HL-60/S4 treated with phorbol 12-myristate 13-acetate at 8.2 ng/mL for 4 days and 3 days (cell line): Measurements from ENCODE around the gene KAT8.

ENCODE experiments used
- in situ Hi-C: fragments of 300-500 bp; cut with MboI; formaldehyde crosslinking; loops from 2 replicates; pipeline ENCODE4 v1.15.0; 2022; ENCODE audit warnings: low sequenced_read_pairs

Gene KAT8

GRCh38 chr16:31117384-31118222, at the start of gene KAT8:
TSS of gene KAT8 (plus strand) at chr16:31117664. CDS start at chr16:31117682, 18 bp downstream.
- in situ Hi-C loops, result no loop called here

DNA sequence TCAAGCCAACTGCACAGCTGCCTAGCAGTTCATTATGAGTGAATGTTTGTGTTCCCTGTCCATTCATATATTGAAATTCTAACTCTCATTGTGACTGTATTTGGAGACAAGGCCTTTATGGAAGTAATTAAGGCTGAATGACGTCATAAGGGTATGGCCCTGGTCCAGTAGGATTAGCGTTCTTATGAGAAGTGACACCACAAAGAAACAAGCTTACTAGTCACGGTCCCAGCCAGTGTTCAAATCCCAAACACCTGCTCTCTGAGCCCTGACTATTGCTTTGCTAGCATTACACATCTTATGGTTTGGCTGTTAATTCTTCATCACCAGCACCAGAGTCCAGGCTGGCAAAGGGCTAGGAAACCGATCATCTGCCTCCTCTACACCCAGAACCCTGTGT, 45.6 kb upstream of the KAT8 start:
- in situ Hi-C loops, result no loop called here

DNA sequence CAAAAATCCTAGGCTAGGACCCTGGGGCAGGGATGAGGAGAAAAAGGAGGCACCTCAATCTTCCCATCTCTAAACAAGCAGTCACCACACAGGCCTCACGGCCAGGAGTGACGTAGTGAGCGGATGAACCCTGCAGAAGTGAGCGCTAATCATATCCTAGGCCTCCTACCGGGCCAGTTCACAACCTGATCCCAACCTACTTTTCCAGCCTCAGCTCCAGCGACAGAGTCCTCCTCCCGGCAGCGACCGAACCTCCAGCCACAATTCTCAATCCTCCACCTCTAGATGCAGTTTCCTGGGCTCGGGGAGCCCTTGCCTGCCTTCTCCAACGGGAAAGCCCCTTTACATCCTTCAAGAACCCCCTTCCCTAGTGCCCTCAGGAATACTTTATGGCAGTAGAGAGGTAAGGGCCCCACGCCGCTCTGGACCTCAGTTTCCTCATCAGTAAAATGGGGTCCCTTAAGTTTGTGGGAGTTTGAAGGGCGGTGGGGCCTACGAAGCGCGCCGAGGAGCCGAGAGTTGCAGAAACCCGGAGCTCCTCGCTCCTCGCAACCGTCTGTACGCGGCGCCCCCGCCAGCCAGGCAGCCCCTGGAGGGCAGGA, 44.8 kb upstream of the KAT8 start:
- in situ Hi-C loops, result no loop called here

GRCh38 chr16:31073142-31073969, 44.1 kb upstream of the KAT8 start:
- in situ Hi-C loops, result no loop called here

DNA sequence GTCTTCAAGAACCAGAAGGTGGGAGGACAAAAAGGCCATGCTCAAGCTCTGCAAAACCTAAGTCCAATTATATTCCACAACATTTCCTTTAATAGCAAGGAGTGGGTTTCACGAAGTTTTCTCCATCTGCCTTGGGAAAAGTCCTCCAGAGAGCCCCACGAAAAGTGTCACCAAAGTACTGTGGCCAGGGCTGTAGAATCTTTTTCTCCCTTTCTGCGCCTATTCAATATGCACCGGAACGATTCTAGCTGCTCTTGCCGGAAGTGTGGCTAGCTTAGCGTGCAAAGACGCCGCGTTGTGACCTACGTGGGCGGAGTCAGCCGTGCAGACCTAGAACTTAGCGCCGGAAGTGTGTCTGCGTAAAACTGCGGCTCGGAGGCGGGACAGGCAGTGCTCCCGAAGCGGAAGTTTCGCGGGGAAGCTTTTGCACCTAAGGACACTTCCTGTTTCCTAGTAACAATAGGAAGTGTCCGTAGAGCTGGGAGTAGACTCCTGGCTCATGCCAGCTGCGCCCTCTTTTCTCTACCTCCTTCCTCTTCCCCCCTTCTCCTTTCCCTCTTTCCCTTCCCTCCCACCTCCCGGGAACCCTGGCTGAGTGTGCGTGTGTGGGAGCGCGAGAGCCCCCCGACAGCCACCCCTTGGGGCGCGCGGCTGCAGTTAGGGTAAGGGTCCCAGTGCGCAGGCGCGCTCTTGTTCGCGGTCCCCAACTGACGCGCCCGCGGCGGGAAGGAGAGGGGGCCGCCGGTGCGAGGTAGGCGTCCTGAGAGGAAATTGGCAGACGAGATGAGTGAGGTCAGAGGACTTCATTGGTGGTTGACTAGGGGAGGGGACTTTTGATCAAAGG, 43.3 kb upstream of the KAT8 start, which contains the start of the genes ZNF646 and ZNF668:
Gene ZNF646 (plus strand): TSS at position 453 of the 844 bp plus-strand sequence. CDS start 1,903 bp downstream, outside the sequence.
Gene ZNF668 (minus strand): TSS at position 271 of the 844 bp plus-strand sequence. CDS start 9,781 bp downstream, outside the sequence.
- in situ Hi-C loops, result no loop called here

- in situ Hi-C loops, result no loop called here
These were observed 42.7 kb upstream of the KAT8 start for GRCh38 chr16:31074814-31075183.

GRCh38 chr16:31076319-31076718, 41.1 kb upstream of the KAT8 start:
- in situ Hi-C loops, result no loop called here

- in situ Hi-C loops, result no loop called here
These were observed 40.4 kb upstream of the KAT8 start for GRCh38 chr16:31077024-31077423.

DNA sequence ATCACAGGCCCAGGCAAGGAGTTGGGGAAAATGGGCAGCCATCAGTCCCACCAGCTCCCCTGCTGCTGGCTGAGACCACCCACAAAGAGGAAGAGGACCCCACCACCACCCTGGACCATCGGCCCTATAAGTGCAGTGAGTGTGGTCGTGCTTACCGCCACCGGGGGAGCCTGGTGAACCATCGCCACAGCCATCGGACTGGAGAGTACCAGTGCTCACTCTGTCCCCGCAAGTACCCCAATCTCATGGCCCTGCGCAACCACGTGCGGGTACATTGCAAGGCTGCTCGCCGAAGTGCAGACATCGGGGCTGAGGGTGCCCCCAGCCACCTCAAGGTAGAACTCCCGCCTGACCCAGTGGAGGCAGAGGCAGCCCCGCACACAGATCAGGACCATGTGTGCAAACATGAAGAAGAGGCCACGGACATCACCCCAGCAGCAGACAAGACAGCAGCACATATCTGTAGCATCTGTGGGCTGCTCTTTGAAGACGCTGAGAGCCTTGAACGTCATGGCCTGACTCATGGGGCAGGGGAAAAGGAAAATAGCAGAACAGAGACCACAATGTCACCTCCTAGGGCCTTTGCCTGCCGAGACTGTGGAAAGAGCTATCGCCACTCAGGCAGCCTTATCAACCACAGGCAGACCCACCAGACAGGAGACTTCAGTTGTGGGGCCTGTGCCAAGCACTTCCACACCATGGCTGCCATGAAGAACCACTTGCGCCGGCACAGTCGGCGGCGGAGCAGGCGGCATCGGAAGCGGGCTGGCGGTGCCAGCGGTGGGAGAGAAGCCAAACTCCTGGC, 39.7 kb upstream of the KAT8 start:
- in situ Hi-C loops, result no loop called here

GRCh38 chr16:31078597-31079341, 38.7 kb upstream of the KAT8 start:
- in situ Hi-C loops, result no loop called here

GRCh38 chr16:31079342-31079944, 38.0 kb upstream of the KAT8 start:
- in situ Hi-C loops, result no loop called here

DNA sequence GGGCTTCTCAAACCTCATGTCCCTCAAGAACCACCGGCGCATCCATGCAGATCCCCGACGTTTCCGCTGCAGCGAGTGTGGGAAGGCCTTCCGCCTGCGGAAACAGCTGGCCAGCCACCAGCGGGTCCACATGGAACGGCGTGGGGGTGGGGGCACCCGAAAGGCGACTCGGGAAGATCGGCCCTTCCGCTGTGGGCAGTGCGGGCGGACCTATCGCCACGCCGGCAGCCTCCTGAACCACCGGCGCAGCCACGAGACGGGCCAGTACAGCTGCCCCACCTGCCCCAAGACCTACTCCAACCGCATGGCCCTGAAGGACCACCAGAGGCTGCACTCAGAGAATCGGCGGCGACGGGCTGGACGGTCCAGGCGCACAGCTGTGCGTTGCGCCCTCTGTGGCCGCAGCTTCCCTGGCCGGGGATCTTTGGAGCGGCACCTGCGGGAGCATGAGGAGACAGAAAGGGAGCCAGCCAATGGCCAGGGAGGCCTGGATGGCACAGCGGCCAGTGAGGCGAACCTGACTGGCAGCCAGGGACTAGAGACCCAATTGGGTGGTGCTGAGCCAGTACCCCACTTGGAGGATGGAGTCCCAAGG, 37.3 kb upstream of the KAT8 start:
- in situ Hi-C loops, result no loop called here

DNA sequence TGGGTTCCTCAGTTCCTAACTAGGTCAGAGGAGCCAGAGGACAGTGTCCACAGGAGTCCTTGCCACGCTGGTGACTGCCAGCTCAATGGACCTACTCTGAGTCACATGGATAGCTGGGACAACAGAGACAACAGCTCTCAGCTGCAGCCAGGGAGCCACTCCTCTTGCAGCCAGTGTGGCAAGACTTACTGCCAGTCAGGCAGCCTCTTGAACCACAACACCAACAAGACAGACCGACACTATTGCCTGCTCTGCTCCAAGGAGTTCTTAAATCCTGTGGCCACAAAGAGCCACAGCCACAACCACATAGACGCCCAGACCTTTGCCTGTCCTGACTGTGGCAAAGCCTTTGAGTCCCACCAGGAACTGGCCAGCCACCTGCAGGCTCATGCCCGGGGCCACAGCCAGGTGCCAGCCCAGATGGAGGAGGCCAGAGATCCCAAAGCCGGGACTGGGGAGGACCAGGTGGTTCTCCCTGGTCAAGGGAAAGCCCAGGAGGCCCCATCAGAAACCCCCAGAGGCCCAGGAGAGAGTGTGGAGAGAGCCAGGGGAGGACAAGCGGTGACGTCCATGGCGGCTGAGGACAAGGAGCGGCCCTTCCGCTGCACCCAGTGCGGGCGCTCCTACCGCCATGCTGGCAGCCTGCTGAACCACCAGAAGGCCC, 36.6 kb upstream of the KAT8 start:
- in situ Hi-C loops, result no loop called here

DNA sequence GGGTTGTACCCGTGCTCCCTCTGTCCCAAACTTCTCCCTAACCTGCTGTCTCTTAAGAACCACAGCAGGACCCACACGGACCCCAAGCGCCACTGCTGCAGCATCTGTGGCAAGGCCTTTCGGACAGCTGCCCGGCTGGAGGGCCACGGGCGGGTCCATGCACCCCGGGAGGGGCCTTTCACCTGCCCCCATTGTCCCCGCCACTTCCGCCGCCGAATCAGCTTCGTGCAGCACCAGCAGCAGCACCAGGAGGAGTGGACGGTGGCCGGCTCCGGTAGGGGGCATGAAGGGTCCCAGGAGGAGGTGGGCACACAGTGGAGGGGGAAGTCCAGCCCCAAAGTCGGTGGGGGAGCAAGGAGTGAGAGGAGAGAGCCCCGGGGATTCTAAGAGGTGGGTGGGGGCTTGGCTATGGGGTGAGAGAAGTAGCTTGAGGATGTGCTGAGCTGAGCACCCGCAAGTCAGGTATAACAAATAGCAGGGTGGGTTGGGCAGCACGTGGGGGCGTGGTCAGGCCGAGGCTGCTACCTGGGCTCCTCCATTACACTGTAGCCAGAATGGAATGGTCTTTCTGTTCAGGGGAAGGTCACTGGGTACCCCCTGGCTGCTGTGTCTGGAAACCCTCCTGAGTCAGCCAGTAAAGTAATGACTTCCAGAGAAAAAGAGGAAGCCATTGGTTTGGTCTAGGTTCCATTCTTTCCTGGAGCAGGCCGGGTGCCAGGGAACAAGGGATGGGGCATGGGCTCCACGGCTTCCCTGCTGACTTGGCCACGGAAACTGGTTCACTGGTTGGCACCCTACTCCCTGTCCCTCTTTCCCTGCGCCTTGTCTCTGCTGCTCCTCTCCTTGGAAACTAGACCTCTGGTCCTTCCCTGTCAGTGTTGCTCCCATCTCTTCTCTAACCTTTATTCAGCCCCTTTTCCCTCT, 35.8 kb upstream of the KAT8 start:
- in situ Hi-C loops, result no loop called here

- in situ Hi-C loops, result no loop called here
These were observed 35.0 kb upstream of the KAT8 start for GRCh38 chr16:31082368-31083045.

DNA sequence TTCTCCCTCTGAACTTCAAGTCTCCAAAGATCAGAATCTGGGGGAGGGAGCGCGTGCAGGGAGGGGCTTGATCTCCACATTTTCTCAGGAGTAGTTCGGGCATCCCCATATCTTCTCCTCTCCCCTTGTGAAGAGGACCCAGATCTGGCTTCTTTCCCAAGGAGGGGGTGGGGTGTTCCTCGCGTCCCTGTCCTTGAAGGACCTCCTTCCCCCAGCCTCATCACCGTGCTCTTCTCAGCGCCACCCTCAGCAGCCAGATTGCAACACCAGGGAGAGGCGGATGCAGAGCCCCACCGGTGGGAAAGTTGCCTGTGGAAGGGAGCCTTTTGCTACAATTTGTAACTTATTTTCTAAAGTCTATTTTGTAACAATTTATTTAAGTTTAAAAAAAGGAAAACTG, 34.4 kb upstream of the KAT8 start:
- in situ Hi-C loops, result no loop called here
